A549 (cell line): ENCODE measurements around the gene MRPS30. TPM values are rescaled to one million over a fixed set of nuclear protein-coding genes. Genes with fewer than 3 reads are reported as not detected.

Source experiments
- ATAC-seq, 2 experiments: fragments of 200-7000 bp in 1 of 2; fragments of >200 bp in 1 of 2; cut with Nextera tagmentation in 1 of 2; cut with Tn5 transposase in 1 of 2; 3 replicates each; pipeline versions ENCODE4 v1.8.0 to v1.9.1; 2018 to 2020; ENCODE audit warnings: mild to moderate bottlenecking in 1 of 2, moderate library complexity in 1 of 2
- CTCF ChIA-PET: fragments of 300-600 bp; sonication (Branson Sonifier 250); formaldehyde crosslinking; extraction: SDS; loops from one replicate; lab custom pipeline; 2021; ENCODE audit warnings: antibody characterized with exemption, inconsistent platforms; lab: Yijun Ruan, JAX
- POLR2A ChIA-PET: fragments of 350-600 bp; formaldehyde crosslinking; extraction: SDS; loops from one replicate; lab custom pipeline; 2021; ENCODE audit warnings: antibody characterized with exemption, inconsistent platforms; lab: Yijun Ruan, JAX
- DNase-seq, 2 experiments: peaks; one replicate each; pipeline versions ENCODE4 v3.0.0 to v3.0.0-alpha.2; 2011 to 2016; ENCODE audit warnings: low read depth in 1 of 2, low spot score in 1 of 2
- FAIRE-seq: peaks from 2 replicates; lab custom pipeline; 2011; peaks lifted over from hg19 to GRCh38; lab: Jason Lieb, UNC
- H3K27ac ChIP-seq, 2 experiments: fragments of >200 bp; sonication (Bioruptor Twin); formaldehyde crosslinking; 3 replicates each; pipeline ENCODE4 v1.5.1; 2016 to 2017
- H3K4me1 ChIP-seq: fragments of >200 bp; sonication (Bioruptor Twin); formaldehyde crosslinking; 3 replicates; pipeline ENCODE4 v1.6.1; 2016
- H3K4me2 ChIP-seq: fragments of >200 bp; sonication (Bioruptor Twin); formaldehyde crosslinking; 3 replicates; pipeline ENCODE4 v1.6.1; 2016
- H3K4me3 ChIP-seq: fragments of >200 bp; sonication (Bioruptor Twin); formaldehyde crosslinking; 3 replicates; pipeline ENCODE4 v1.5.1; 2016
- H3K9me3 ChIP-seq: fragments of >200 bp; sonication (Bioruptor Twin); formaldehyde crosslinking; 3 replicates; pipeline ENCODE4 v1.6.1; 2016
- BCL3 ChIP-seq: fragments of >200 bp; sonication (Bioruptor Twin); formaldehyde crosslinking; IDR thresholded peaks from 3 replicates; pipeline ENCODE4 v1.6.1; 2016
- BHLHE40 ChIP-seq: IDR thresholded peaks from 2 replicates; pipeline ENCODE4 v1.6.1; 2012; ENCODE audit warnings: low read depth, low read length, inconsistent platforms
- CBX8 ChIP-seq: fragments of 200-600 bp; sonication (generic); IDR thresholded peaks from 2 replicates; pipeline ENCODE4 v1.6.1; 2016
- CHD2 ChIP-seq: fragments of 150-350 bp; IDR thresholded peaks from 2 replicates; pipeline ENCODE4 v1.6.1; 2014; ENCODE audit warnings: low read length; ENCODE audit not compliant: partially characterized antibody
- CTCF ChIP-seq: fragments of >200 bp; sonication (Bioruptor Twin); formaldehyde crosslinking; IDR thresholded peaks from 3 replicates; pipeline ENCODE4 v1.5.1; 2016
- EP300 ChIP-seq, 2 experiments: fragments of >200 bp; sonication (Bioruptor Twin); formaldehyde crosslinking; IDR thresholded peaks; 2 replicates in 1 of 2; 3 replicates in 1 of 2; pipeline ENCODE4 v1.6.1; 2016 to 2017
- FOSB ChIP-seq: fragments of 250-450 bp; sonication (Bioruptor Pico); IDR thresholded peaks from 2 replicates; pipeline ENCODE4 v1.5.0; 2020; ENCODE audit warnings: mild to moderate bottlenecking, moderate library complexity
- KDM5A ChIP-seq: fragments of 200-600 bp; sonication (generic); IDR thresholded peaks from 2 replicates; pipeline ENCODE4 v1.6.1; 2016; ENCODE audit warnings: antibody characterized with exemption, mild to moderate bottlenecking
- PBX3 ChIP-seq: IDR thresholded peaks from 2 replicates; pipeline ENCODE4 v1.6.1; 2012
- PHF8 ChIP-seq: fragments of 200-600 bp; sonication (generic); IDR thresholded peaks from 2 replicates; pipeline ENCODE4 v1.6.1; 2016; ENCODE audit warnings: low read depth, mild to moderate bottlenecking, antibody characterized with exemption, moderate library complexity, borderline replicate concordance
- RAD21 ChIP-seq, 2 experiments: fragments of >200 bp in 1 of 2; sonication (Bioruptor Twin) in 1 of 2; formaldehyde crosslinking in 1 of 2; IDR thresholded peaks in 1 of 2; conservative IDR thresholded peaks in 1 of 2; 2 replicates in 1 of 2; 3 replicates in 1 of 2; pipeline ENCODE4 v1.6.1; 2012 to 2018; ENCODE audit warnings: inconsistent platforms in 1 of 2
- RFX5 ChIP-seq: fragments of 450-650 bp; IDR thresholded peaks from 2 replicates; pipeline ENCODE4 v1.7.1; 2014; ENCODE audit warnings: antibody characterized with exemption, mild to moderate bottlenecking, moderate library complexity
- RNF2 ChIP-seq: fragments of 200-600 bp; sonication (generic); IDR thresholded peaks from 2 replicates; pipeline ENCODE4 v1.6.1; 2016; ENCODE audit warnings: low read depth, mild to moderate bottlenecking, antibody characterized with exemption, moderate library complexity, borderline replicate concordance
- SMC3 ChIP-seq: fragments of >200 bp; sonication (Bioruptor Twin); formaldehyde crosslinking; IDR thresholded peaks from 3 replicates; pipeline ENCODE4 v1.6.1; 2018; ENCODE audit warnings: inconsistent platforms
- SREBF2 ChIP-seq: fragments of 450-650 bp; IDR thresholded peaks from 2 replicates; pipeline ENCODE4 v1.6.1; 2014; ENCODE audit warnings: mild to moderate bottlenecking, moderate library complexity
- TFCP2L1 ChIP-seq: fragments of 250-450 bp; sonication (Bioruptor Pico); IDR thresholded peaks from 2 replicates; pipeline ENCODE4 v1.5.0; 2021; ENCODE audit warnings: mild to moderate bottlenecking
- WGBS: methylation state at CpG from one replicate; pipeline ENCODE4 v1.1.6; 2017; ENCODE audit errors: missing lambda C conversion rate; 5-methylcytosine and 5-hydroxymethylcytosine counted together
- polyA plus RNA-seq, 4 experiments: library from polyadenylated mRNA; depleted of rRNA in 3 of 4; stranded (reverse); fragments of >200 nt; fragmentation: RNase III in 1 of 4; extraction: RNeasy Plus Mini Kit Qiagen cat#74134 plus additional on column Dnase treatment in 1 of 4; gene quantifications; 2 replicates in 3 of 4; 3 replicates in 1 of 4; pipeline ENCODE4 v1.2.3, GENCODE V29; 2011 to 2017

The MRPS30 gene
- polyA plus RNA-seq, 2 of the 4 experiments (the other 2 are of a cell fraction): 31.5 to 57.2 TPM

DNA sequence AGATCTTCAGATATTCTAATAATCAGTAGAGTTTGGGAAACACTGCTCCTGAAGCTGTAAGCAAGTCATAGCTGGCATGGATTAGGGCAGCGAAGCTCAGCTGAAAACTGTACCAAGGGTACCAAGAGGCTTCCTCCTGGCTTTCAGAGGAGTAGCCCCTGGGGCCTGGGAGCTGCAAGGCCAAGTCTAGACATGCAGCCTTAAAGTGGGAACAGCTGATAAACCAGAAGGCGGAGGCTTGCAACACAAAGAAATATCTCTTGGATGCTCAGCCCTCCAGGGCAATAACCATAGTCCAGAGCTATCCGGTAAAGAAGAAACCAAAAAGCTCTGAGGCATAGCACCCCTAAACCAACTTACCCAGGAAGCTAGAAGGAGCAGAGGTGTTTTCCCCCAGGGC is 51.5 kb downstream of the MRPS30 start:
- no peak overlapping the region for H3K4me2 ChIP-seq
- TF ChIP-seq KDM5A (no peak), BHLHE40 (no peak), FOSB (no peak), EP300 (IDR thresholded peaks at IDR 0.05) (no peak), RFX5 (no peak), PBX3 (no peak)
- CTCF ChIA-PET: interaction anchor here (0.6 to 1.2 kb wide), 2 partner anchors 12 to 526 kb away, joined by 3 to 4 read pairs; no protein-coding TSS in a partner anchor

DNA sequence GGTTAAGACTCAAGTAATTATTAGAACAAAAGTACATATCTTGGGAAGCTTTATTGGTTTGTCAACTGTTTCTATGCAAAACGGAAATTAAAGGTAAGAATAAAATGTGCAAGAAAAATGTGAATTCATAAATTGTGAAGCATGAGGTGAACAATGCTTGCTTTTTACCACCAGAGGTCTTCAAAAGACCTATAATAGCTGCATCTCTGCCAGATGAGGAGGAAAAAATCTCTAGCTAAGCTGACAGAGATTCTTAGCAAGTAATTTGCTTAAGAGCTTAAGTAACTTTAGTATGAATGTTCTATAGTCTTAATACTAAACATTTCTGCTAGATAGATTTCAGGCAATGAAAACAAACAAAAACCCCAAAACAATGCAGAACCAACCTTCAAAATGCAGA is 54.1 kb downstream of the MRPS30 start:
- TF ChIP-seq RAD21 (conservative IDR thresholded peaks at IDR 0.05 in 1 of 2, IDR thresholded peaks at IDR 0.05 in 1 of 2): peak; percentile 52 to 64
- no peak for TF ChIP-seq RNF2
- TF ChIP-seq PHF8: no peak
- TF ChIP-seq CTCF: peak; percentile 54
- no peak for TF ChIP-seq BCL3
- no peak for TF ChIP-seq CHD2
- TF ChIP-seq TFCP2L1 (CRISPR knock-in tag): no peak
- no peak for TF ChIP-seq CBX8
- no peak for TF ChIP-seq SREBF2
- TF ChIP-seq SMC3: peak; percentile 55
- ChIA-PET POLR2A (no interaction called here), CTCF (interaction anchor here (0.6 to 1.2 kb wide), 7 partner anchors 9 to 833 kb away, joined by 3 to 5 read pairs (median 4); partner anchors contain the start of gene HCN1)
- DNase-seq (peak; percentile 7 to 33), ATAC-seq (no peak; a peak in 1 of 6 replicates), FAIRE-seq (peak; percentile 92)
- H3K4me2 ChIP-seq: no peak overlapping the region
- H3K4me3 ChIP-seq: no peak overlapping the region
- no peaks in the 10 kb centered on the region for H3K9me3 ChIP-seq
- no peaks in the 10 kb centered on the region for H3K4me1 ChIP-seq
- no peak overlapping the region for H3K27ac ChIP-seq
- WGBS: 7% methylated on average over 1 of the region's 1 CpG

More for the DNA sequence above, 51.5 kb downstream of the MRPS30 start:
- H3K27ac ChIP-seq: no peak overlapping the region
- H3K4me3 ChIP-seq: no peak overlapping the region
- no peak for FAIRE-seq
- no peak for ATAC-seq
- POLR2A ChIA-PET: no interaction called here
- DNase-seq: no peak
- H3K4me1 ChIP-seq: no peaks in the 10 kb centered on the region
- WGBS: 60% methylated on average over 3 of the region's 3 CpGs
- H3K9me3 ChIP-seq: no peaks in the 10 kb centered on the region
